D341Med (cell line): ENCODE measurements around the gene CHIT1.
"Not testable (repeated sequence)": the region's sequence is repeated elsewhere in the genome, so short reads cannot be mapped to it uniquely, and the experiment has no call there.

ENCODE experiments used
- DNase-seq: peaks from one replicate; pipeline ENCODE4 v3.0.0; 2012; ENCODE audit warnings: low spot score

CHIT1 gene

DNA sequence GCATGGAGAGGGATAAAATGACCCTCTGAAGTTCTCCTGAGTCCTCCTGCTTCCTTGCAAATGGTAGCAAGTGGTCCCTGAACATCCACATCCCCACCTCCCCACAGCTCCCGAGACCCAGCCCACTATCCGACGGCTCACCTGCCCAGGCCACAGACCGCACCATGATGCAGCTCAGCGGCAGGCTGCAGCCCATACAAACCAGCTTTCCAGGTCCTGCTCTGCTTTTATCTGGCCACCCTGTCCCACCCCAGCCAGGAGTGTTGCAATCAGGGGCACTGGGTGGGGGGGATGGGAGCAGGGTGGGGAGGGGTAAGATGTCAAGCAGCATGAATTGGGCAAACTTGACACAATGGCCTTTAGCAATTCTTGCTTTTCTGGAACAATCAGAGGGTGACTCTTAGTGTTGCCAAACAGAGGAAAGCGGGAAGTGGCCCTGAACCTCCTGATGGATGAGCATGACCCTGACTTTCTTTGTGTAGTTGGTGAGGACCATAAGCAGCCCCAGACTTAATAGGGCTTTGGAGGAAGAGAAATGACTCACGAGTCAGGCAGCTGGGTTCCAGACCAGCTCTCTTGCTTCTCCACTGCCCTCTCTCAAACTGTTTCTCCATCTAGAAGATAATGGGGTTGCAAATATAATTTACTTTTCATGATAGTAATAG lies at the start of gene CHIT1:
Gene CHIT1, minus strand, starts transcription at position 203 of the 665 bp plus-strand sequence. Its CDS starts 37 bp downstream, at position 166.
- DNase-seq = no peak

DNA sequence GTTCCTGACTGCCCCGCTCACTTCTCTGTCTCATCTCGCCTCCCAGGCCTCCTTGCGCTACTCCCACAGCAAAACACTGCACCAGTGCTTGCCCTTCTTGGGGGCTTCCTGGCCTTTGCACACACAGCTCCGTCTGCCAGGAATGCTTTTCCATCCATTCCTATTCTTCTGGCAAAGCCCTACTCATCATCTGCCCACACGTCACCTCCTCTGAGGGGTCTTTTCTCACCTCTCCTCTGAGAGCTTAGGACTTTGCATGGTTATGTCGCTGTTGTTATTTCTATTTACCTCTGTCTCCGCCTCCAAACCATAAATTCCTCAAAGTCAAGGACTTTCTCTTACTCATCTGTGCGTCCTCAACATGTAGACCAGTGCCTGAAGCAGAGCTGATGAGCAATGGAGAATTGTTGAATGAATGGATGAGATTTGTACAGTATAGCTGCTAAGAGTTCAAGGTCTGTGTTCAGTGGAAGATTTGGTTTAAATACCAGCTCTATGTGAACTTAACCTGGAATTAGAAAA lies 49.5 kb upstream of the CHIT1 start:
- no peak for DNase-seq

DNA sequence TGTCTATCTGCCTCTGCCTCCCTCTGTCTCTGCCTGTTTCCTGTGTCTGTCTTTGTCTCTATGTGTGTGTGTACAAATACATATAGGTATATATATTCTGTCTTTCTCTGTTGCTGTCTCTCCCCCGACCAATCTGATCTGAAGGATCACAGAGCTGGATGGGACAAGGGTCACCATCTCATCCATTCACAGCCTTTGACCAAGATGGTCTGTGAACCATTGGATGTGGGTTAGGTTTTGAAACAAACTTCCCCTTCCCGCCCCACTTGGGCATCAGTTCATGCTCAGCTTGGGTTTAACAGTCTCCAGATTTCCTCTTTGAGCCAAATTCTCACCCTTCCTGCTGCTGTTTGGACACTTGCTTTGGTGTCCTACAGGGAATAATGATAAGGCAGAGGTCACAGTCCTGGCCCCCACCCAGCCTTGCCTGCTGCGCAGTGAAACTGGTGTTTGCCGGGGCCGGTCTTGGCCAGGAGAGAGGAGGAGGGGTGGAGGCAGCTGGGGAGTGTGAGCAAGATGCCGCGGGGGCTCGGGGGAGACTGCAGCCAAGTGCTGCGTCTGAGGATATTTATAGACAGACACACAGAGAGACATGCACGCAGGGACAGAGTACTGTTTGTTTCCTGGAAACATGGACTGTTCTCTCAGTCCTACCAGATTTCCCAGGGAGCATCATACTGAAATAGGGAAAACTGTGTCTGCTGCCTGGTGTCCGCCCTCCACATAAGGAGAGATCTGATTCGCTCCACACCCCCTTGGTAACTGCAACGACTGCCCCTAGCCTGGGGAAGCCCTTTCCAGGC lies 48.8 kb upstream of the CHIT1 start:
- DNase-seq = no peak

DNA sequence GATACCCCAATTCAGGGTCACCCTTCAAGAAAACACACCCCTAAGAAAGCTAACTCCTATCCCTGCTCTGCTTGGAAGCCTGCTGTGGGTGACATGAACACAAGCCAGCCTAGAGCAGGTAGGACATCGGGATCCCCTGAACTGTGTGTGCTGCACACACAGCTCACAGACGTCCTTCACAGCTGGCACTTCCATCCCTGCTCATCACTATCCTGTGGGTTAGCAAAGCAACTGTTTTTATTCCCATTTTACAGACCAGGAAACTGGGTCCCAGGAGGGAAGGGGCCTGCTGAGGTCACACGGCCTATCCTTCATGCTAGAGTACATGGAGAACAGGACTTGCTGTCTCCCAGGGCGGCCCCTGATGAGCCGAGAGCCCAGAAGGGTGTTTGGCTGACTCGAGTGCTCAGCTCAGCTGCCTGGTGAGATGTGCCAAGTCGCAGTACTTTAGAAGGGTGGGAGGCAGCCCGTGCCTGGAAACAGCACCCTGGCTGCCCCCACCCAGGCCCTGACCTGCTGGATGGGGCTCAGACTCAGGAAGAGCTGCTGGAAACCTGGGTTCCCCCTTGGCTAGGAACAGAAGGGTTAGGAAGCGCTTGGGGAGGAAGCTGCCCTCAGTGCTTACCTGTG lies 47.6 kb upstream of the CHIT1 start:
- DNase-seq = no peak

DNA sequence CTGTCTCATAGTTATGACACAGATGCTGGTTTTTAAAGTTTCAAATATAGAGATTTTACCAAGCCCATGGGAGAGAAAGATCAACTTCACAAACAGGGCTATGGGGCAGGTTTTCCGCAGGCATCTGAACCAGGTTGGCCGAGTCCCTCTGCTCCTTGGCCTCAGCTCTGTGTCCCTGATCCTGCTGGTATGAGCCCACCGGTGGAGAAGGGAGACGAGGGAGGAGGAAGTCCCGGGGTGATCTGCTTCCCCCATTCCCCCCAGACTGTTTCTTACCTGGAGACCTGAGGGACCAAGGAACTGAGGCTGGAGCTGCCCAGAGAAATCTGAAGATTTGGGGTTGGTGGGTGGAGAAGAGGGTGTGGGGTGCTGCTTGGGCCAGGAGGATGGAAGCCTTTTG lies 46.9 kb upstream of the CHIT1 start:
- no peak for DNase-seq

DNA sequence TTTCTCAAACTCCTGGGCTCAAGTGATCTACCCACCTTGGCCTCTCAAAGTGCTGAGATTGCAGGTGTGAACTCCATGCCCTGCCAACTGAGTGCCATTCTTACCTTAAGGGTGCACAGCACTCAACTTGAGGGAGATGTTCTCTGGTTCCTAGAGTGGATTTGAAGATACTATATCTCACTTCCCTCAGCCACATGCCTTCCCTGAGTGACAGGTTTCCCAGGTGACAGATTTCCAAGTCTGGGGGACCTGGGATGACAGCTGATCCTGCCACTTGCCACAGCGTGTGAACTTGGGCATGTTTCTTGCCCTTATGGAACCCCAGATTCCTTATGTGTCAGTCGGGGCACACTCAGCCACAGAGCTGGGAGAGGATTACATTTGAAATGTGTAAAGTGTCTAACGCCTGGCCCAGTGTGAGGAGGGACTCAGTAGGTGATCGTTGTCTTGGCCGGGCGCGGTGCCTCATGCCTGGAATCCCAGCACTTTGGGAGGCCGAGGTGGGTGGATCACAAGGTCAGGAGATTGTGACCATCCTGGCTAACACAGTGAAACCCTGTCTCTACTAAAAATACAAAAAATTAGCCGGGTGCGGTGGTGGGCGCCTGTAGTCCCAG lies 46.3 kb upstream of the CHIT1 start:
- no peak for DNase-seq

DNA sequence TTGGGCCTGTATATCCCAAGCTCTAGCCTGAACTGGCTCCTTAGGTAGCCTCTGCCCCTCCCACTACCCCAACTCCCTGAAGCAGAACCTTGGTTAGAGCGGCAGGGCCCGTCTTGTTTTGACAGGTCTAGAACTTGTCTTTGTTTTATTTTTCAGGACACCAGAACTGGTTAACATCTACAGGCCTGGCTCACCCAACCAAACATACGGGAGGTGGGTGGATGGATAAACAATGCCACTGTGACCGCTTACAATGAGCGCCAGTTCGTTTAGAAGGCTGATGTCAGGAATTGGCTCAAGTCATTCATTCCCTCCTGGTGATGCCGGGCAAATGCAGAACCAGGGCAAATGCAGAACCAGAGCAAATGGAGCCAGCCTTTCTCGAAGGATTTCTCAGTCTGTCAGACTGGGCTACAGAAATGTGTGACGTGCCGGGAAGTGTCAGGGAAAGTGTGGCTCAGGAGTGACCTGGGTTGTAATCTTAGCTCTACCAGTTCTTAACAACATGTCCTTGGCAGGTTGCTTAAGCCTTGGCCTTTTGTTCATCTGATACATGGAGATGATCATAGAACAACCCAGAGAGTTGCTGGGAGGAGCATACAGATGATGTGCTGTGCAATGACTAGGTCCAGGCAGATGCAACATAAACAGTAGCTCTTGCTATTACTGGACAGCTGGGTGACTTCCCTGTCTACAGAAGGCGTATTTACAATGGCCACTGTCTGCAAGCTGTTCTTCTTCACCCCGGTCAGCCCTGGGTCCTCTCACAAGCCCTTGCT lies 45.3 kb upstream of the CHIT1 start:
- DNase-seq = no peak

DNA sequence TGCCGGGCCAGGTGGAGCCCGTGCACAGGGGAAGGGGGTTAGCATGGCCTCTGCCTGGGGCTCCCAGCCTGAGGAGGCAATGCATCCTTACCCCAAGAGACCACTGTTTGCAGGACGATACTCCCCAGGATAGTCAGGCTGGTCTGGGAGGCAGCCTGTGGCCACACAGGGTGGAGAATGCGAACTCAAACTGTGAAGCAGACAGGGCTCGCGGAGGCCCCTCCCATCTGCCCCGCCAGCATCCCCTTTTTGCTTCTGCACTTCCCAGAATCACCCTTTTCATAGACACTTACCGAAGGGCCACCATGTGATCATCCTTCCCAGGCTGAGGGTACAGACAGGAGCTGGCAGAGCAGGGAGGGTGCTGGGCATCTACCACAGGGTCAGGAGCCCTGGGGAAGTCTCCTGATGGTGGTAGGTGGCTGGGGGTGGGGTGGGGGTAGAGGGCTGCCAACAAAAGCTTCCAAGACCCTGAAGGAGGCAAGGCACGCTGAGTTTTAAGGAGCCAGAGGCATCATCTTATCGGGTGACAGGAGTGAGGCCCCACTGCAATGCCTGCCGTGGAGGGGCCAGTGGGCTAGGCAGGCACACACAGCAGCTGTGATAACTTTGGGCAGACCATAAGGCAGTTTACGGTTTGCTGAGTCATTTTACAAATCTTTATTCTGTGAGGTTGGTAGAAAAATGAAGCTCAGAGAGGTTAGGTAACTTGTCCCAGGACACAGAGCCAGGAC lies 44.6 kb upstream of the CHIT1 start:
- no peak for DNase-seq

DNA sequence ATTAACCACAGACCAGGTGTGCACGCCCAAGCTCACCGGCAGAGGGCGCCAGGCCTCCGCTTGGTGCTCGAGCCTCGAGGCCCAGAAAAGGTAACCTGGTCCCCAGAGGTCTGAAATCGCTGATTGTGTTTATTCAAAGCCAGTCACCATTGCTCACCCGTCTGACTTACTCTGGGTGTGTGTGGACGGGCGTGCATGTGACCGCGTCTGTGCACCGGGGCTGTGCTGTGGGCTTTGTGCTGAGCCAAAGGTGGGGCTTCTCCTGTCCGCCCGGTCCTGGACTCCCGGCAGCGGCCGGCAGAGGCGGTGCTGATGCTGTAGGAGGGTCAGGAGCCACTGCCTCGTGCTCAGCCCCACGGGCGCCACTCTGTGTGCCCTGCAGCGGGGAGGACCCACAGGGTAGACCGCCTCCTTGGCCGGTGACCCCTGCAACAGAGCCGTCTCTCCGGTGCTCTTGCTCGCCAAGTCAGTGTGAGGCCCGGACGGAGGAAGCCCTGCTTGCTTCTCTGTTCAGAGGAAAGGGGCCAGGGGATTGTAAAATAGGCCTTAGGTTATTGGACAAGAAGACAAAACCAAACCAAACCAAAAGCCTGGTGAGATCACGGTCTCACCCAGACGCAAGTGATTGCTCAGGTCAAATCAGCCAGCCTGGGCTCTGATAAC lies 43.9 kb upstream of the CHIT1 start:
- DNase-seq = peak; percentile 94

DNA sequence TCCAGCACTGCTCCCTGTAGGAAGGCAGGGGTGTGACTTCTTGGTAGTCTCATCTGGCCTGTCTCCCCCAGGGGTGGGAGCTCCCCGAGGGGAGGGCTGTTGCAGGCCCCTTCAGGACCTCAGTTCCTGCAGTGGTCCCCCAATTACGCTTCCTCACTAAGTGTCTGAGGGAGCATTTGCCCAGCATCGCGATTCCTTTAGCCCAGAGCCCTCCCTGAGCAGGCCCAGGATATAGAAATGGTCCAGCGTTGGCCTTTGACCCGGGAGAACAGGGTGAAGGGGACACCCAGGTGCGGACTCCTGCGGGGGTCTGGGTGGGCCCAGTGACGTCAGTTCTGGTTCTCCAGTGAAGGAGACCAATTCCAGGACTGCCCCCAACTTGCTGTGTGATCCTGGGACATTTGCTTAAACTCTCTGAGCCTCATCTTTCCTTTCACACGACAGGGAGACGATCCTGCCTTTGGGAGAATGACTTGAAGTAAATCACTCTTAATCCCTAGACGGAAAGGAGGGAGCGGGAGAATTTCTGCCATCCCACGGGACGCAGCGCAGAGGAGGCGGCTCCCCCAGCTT lies 43.2 kb upstream of the CHIT1 start:
- no peak for DNase-seq

DNA sequence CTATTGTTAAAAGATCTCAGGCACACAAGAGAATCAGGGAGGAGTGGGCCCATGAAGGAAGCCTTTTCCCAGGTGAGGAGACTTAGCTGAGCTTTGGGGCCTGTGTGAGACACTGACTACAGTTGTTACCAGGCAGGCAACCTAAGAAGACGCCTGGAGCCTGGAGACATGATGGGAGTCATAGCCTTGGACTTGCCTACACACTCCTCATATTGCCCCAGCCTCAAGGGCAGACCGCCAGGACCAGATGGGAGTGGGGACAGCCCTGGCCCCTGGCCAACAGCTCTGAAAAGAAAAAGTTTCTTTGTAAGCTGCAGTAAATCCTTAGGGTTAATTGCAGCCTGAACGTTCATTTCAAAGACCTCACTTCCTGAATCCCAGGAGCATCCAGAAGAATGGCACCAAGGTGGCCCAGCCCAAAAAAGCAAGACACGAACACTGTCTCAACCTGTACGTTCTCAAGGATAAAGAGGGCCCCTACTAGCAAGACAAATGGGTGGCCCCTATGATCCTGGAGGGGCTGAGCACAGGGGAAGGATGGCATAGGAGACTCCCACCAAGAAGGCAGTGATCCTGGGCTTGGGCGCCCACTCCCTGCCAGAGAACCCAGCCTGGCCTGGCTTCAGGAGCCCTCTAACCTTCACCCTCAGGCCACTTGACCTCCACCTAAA lies 42.6 kb upstream of the CHIT1 start:
- DNase-seq = no peak

DNA sequence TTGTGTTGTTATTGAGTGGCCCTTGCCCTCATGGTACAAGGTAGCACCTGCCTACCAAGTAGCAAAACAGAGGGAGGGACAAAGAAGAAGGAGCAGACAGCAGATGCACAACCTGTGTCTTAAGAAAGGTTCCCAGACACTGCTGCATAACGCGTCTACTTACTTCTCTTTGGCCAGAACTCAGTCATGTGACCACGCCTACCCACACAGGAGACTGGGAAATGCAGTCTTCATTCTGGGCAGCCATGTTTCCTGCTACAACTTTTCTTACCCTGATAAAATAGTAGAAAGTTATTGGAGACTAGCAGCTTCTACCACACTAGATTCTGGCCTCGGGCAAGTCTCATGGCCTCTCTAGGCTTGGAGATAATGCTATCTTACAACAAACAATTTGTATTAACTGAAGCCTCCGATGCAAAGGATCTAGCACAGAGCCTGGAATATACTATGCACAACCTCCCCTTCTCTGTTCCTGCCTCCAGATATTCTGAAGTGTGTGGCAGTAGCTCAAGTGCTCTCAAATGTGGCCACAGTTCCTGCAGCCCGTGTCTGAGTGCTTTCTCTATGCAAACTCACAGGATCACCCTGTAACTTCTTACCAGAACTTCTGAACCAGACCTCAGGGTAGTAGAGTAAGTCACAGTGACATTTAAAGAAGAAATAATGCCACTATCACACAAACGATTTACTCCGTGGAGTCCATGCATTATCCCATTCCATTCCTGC lies 41.7 kb upstream of the CHIT1 start:
- no peak for DNase-seq

DNA sequence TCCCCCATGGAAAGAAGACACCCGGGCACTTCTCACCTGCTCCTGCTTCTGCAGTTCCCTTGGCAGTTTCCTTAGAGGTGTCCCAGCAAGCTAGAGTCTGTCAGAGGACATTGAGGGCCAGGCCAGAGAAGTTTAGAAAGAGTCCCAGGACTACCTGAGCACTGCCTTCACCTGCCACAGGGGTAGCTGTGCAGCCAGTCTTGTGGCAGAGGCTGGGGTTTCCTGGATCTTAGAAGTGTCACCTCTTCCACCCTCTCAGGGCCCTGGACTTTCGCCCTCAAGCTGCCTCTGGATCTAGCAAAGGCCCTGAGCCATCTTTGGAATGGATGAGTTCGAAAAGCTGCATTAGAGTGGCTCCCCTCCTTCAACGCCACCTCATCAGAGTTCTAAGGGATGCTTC lies 41.0 kb upstream of the CHIT1 start:
- no peak for DNase-seq

DNA sequence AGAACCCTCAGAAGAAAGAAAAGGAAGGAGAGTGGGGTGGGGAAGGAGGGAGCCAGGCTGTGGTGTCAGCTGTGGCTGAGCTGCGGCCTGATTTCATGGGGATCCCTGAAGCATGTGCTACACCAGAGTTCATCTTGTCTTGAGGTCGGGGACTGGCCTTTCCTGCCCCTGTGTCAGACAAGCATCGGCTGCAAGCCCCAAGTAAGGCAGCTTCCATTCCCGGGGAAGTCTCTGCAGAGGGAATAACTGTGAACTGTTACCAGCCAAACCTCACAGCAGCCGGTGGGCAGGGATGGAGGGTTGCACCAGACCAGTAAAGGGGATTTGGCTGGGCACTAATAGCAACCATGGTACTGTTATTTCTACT lies 40.2 kb upstream of the CHIT1 start:
- no peak for DNase-seq

DNA sequence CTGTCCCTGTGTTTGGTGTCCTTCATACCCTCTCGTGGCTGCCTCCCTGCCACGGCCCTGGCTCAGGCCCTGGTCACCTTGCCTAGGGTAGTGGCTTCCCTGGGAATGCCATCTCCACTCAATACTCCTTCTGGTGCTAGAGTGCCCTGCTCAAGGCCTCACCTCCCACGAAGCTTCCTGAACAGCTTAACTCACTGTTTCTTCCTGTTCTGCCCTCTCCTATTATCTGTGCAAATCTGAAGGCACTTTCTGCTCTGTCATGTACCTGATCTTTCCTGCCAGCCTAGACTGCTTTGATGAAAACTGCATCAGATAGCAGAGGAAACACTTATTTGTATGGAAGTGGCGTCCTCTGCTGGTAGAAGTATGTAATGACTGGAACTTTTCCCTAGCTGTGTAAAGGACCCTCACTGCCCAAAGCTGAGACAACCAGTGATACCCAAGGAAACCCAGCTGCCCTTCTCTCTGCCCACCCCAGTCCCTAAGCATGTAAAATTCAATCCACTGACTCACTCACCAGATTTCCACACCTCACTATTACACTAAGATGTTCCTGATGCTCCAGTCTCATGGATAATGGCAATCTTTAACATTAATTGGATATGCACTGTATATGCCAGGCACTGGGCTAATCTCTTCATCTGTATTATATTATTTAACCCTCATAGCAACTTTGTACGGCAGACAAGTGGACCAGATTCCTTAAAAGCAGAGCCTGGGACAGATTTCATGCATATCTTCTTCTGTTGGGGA lies 39.6 kb upstream of the CHIT1 start:
- DNase-seq = peak; percentile 71

DNA sequence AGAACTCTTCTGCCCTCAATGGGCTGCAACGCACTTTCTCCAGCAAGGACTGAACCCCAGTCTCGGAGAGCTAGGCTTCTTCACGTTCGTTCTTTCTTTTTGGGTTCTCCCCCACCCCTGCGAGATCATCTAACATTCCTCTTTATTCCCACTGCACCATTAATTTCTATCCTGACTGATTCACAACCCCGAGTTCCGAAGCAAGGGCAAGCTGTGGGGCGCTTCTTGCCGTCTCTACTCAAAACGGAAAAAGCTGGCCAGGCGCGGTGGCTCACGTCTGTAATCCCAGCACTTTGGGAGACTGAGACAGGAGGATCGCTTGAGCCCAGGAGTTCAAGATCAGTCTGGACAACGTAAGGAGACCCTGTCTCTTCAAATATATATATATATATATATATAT lies 38.4 kb upstream of the CHIT1 start:
- DNase-seq = no peak

DNA sequence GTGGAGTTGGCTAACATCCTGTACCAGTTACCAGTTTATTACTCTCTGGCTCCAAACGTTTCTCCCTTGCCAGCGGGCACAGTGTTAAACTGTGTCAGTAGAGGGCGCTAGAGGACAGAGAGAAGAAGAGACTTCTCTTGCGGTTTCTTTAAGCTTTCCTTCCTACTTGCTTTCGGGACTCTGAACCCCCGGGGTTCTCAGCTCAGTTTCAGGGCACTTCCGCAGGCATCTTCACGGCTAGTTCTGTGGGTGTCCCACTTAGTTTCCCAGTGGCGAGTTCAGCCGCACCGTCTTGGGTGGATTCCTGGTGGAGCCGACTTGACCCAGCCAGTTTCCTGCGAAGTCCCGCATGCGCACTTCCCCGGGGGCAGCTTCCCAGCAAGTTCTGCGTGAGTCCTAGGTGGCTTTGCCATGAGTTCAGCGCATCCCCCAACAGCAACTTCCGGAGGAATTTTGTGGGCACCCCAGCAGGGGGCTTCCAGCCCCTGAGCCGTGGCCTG lies 37.9 kb upstream of the CHIT1 start:
- DNase-seq = peak; percentile 74

DNA sequence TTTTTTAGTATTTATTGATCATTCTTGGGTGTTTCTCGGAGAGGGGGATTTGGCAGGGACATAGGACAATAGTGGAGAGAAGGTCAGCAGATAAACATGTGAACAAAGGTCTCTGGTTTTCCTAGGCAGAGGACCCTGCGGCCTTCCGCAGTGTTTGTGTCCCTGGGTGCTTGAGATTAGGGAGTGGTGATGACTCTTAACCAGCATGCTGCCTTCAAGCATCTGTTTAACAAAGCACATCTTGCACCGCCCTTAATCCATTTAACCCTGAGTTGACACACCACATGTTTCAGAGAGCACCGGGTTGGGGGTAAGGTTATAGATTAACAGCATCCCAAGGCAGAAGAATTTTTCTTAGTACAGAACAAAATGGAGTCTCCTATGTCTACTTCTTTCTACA lies 36.7 kb upstream of the CHIT1 start:
- DNase-seq = not testable (repeated sequence)
